ENCODE data around the gene MBD6.

The MBD6 gene

GRCh38 chr12:57575771-57576612 lies 53.4 kb downstream of the MBD6 start:
- no peak for DNase-seq (ENCODE audit: low read depth in 2 of 2)

GRCh38 chr12:57576613-57577160 lies 54.1 kb downstream of the MBD6 start:
- DNase-seq (ENCODE audit: low read depth in 2 of 2): no peak

GRCh38 chr12:57577981-57578758 lies 55.5 kb downstream of the MBD6 start:
- no peak for DNase-seq (ENCODE audit: low read depth in 2 of 2)

GRCh38 chr12:57579011-57579410 lies 56.4 kb downstream of the MBD6 start:
- no peak for DNase-seq (ENCODE audit: low read depth in 2 of 2)

All from stimulated activated CD8-positive, alpha-beta memory T cell treated with anti-CD3 and anti-CD28 coated beads, Interleukin-2, amount 100 ng/mL, for 48 hours (primary cell).